Tibial artery (tissue), 4 donors: Measurements from ENCODE around the gene OR5K2.

Source experiments
- DNase-seq, 2 donors: peaks; one replicate each; pipeline ENCODE4 v3.0.0-alpha.2; 2019
- H3K27ac ChIP-seq, 2 donors: fragments of 200-600 bp; sonication (generic) in 1 of 2; 1 replicate in 1 of 2; 2 replicates in 1 of 2; pipeline ENCODE4 v1.5.1; 2018 to 2019; ENCODE audit warnings: mild to moderate bottlenecking in 1 of 2
- H3K27me3 ChIP-seq, 2 donors: fragments of 200-600 bp; sonication (generic) in 1 of 2; one replicate each; pipeline versions ENCODE4 v1.5.1 to v1.6.0; 2016 to 2019
- H3K36me3 ChIP-seq, 3 donors: fragments of 200-600 bp; sonication (generic) in 2 of 3; one replicate each; pipeline ENCODE4 v1.5.1; 2016 to 2019; ENCODE audit warnings: mild to moderate bottlenecking in 2 of 3
- H3K4me1 ChIP-seq, 4 donors: fragments of 200-600 bp; sonication (generic) in 2 of 4; 1 replicate in 3 of 4; 2 replicates in 1 of 4; pipeline ENCODE4 v1.5.1; 2016 to 2019
- H3K4me3 ChIP-seq, 2 donors: fragments of 200-600 bp; sonication (generic) in 1 of 2; 1 replicate in 1 of 2; 2 replicates in 1 of 2; pipeline ENCODE4 v1.5.1; 2018 to 2019; ENCODE audit warnings: mild to moderate bottlenecking in 2 of 2
- H3K9me3 ChIP-seq, 3 donors: fragments of 200-600 bp; sonication (generic) in 1 of 3; one replicate each; pipeline ENCODE4 v1.5.1; 2016 to 2019
- CTCF ChIP-seq, 2 experiments: fragments of 200-600 bp in 1 of 2; fragments of 450-650 bp in 1 of 2; IDR thresholded peaks; one replicate each; pipeline ENCODE4 v1.5.1; 2017 to 2019; ENCODE audit warnings: antibody characterized with exemption in 2 of 2, mild to moderate bottlenecking in 1 of 2, moderate library complexity in 1 of 2
- intact Hi-C: fragments of 100-400 bp; cut with DNase I; formaldehyde crosslinking; loops from one replicate; pipeline ENCODE4 v1.15.0; 2023; ENCODE audit warnings: low total_unique reads

Gene OR5K2

GRCh38 chr3:98513091-98513511 lies 15.6 kb downstream of the OR5K2 start:
- H3K9me3 ChIP-seq: no peaks in the 10 kb centered on the region
- H3K27me3 ChIP-seq: no peaks in the 10 kb centered on the region
- no peak overlapping the region for H3K27ac ChIP-seq
- DNase-seq: no peak
- no peak overlapping the region for H3K4me3 ChIP-seq
- peaks cover 23 to 62% (median 55%) of the 10 kb centered on the region in 3 donors for H3K36me3 ChIP-seq
- intact Hi-C loops: no loop called here
- TF ChIP-seq CTCF (IDR thresholded peaks at IDR 0.05): no peak
- H3K4me1 ChIP-seq: no peaks in the 10 kb centered on the region

- peaks cover 23 to 69% (median 62%) of the 10 kb centered on the region in 3 donors for H3K36me3 ChIP-seq
- no peak overlapping the region for H3K27ac ChIP-seq
- TF ChIP-seq CTCF (IDR thresholded peaks at IDR 0.05): no peak
- H3K4me3 ChIP-seq: no peak overlapping the region
- no peaks in the 10 kb centered on the region for H3K9me3 ChIP-seq
- intact Hi-C loops: no loop called here
- DNase-seq: no peak
- H3K27me3 ChIP-seq: no peaks in the 10 kb centered on the region
- H3K4me1 ChIP-seq: peaks cover 0 to 6% (median 0%) of the 10 kb centered on the region in 4 donors
These were observed 16.3 kb downstream of the OR5K2 start for GRCh38 chr3:98513736-98514135.

- Histone ChIP-seq H3K27ac (no peak overlapping the region), H3K4me1 (peaks cover 0 to 18% (median 1%) of the 10 kb centered on the region in 4 donors), H3K9me3 (no peaks in the 10 kb centered on the region), H3K36me3 (peaks cover 23 to 71% (median 64%) of the 10 kb centered on the region in 3 donors), H3K27me3 (no peaks in the 10 kb centered on the region), H3K4me3 (no peak overlapping the region)
- TF ChIP-seq CTCF (IDR thresholded peaks at IDR 0.05): no peak
- intact Hi-C loops: no loop called here
- no peak for DNase-seq
These were observed 17.5 kb downstream of the OR5K2 start for GRCh38 chr3:98514948-98515347.

GRCh38 chr3:98518816-98519215 lies 21.3 kb downstream of the OR5K2 start:
- no peak for DNase-seq
- H3K4me1 ChIP-seq: peaks cover 0 to 35% (median 14%) of the 10 kb centered on the region in 4 donors

GRCh38 chr3:98519351-98519750 lies 21.9 kb downstream of the OR5K2 start:
- H3K4me3 ChIP-seq: no peak overlapping the region
- TF ChIP-seq CTCF (IDR thresholded peaks at IDR 0.05): no peak
- H3K9me3 ChIP-seq: no peaks in the 10 kb centered on the region
- DNase-seq: no peak
- intact Hi-C loops: no loop called here
- H3K27ac ChIP-seq: no peak overlapping the region
- no peaks in the 10 kb centered on the region for H3K27me3 ChIP-seq
- peaks cover 0 to 35% (median 14%) of the 10 kb centered on the region in 4 donors for H3K4me1 ChIP-seq
- H3K36me3 ChIP-seq: peaks cover 17 to 43% (median 38%) of the 10 kb centered on the region in 3 donors

More at GRCh38 chr3:98518816-98519215, 21.3 kb downstream of the OR5K2 start:
- Histone ChIP-seq H3K4me3 (no peak overlapping the region), H3K27me3 (no peaks in the 10 kb centered on the region), H3K36me3 (peaks cover 17 to 46% (median 38%) of the 10 kb centered on the region in 3 donors), H3K9me3 (no peaks in the 10 kb centered on the region), H3K27ac (no peak overlapping the region)
- no peak for TF ChIP-seq CTCF (IDR thresholded peaks at IDR 0.05)
- intact Hi-C loops: no loop called here
